ENCODE results near the gene HMCN1.

- TF ChIP-seq EZH2phosphoT487 (IDR thresholded peaks at IDR 0.05; ENCODE audit: low read length) (no peak), CTCF (IDR thresholded peaks at IDR 0.05; ENCODE audit: low read length) (no peak), EZH2 (optimal IDR thresholded peaks at IDR 0.05; ENCODE audit: low read depth, low read length) (no peak)
Observed at GRCh38 chr1:185761841-185762240, 27.6 kb downstream of the HMCN1 start.
